ENCODE data around the gene NUS1. TPM values are rescaled to one million over a fixed set of nuclear protein-coding genes. Genes with fewer than 3 reads are reported as not detected.
A peak's percentile ranks its signal among the peaks of the same experiment; 100 is the strongest.

Gene NUS1
- total RNA-seq, 1 experiment from 2014 or later = 73.8 TPM

DNA sequence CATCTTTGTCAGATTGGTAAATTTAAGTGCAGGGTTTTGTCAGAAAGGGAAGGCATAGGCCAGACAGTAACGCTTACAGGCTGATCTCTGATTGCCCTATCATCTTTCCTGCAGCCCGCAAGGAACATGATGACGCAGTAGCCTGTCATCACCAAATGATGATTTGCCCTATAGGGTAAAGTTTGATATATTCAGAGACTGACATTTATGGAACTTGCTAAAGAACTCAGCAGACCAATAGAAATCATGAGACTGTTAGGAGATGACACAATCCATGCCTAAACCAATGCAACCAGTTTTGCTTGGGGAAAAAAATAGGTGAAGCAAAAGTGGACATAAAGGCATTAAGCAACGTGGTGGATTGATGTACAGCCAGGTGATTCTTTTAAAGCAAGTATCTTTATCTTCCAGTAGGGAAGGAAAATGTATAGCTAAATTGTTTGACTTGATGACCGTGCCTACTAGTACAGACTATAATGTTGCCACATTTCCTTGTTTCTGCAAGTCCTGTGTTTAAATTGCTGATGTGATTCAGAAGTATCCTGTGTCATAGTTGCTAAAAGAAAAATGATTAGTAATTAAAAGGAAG is 2.4 kb downstream of the NUS1 start:
- peaks cover 54% of the 10 kb centered on the region for H3K4me1 Mint-ChIP-seq
- no peak for TF ChIP-seq CREM (CRISPR knock-in tag; IDR thresholded peaks at IDR 0.05)
- no peak for TF ChIP-seq MXD4 (CRISPR knock-in tag; IDR thresholded peaks at IDR 0.05; ENCODE audit: borderline replicate concordance)
- TF ChIP-seq ZNF263 (CRISPR knock-in tag; IDR thresholded peaks at IDR 0.05; ENCODE audit: low read depth) = no peak
- no peak for TF ChIP-seq ZNF671 (CRISPR knock-in tag; IDR thresholded peaks at IDR 0.05)
- no peak for TF ChIP-seq MYBL2 (CRISPR knock-in tag; IDR thresholded peaks at IDR 0.05)
- TF ChIP-seq, protein P1, sequence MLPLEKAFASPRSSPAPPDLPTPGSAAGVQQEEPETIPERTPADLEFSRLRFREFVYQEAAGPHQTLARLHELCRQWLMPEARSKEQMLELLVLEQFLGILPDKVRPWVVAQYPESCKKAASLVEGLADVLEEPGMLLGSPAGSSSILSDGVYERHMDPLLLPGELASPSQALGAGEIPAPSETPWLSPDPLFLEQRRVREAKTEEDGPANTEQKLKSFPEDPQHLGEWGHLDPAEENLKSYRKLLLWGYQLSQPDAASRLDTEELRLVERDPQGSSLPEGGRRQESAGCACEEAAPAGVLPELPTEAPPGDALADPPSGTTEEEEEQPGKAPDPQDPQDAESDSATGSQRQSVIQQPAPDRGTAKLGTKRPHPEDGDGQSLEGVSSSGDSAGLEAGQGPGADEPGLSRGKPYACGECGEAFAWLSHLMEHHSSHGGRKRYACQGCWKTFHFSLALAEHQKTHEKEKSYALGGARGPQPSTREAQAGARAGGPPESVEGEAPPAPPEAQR (CRISPR knock-in tag; IDR thresholded peaks at IDR 0.05) = no peak
- TF ChIP-seq FOXK1 (CRISPR knock-in tag; IDR thresholded peaks at IDR 0.05) = no peak
- TF ChIP-seq, protein P2, sequence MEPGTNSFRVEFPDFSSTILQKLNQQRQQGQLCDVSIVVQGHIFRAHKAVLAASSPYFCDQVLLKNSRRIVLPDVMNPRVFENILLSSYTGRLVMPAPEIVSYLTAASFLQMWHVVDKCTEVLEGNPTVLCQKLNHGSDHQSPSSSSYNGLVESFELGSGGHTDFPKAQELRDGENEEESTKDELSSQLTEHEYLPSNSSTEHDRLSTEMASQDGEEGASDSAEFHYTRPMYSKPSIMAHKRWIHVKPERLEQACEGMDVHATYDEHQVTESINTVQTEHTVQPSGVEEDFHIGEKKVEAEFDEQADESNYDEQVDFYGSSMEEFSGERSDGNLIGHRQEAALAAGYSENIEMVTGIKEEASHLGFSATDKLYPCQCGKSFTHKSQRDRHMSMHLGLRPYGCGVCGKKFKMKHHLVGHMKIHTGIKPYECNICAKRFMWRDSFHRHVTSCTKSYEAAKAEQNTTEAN (CRISPR knock-in tag; IDR thresholded peaks at IDR 0.05) = no peak
- TF ChIP-seq, protein P3, sequence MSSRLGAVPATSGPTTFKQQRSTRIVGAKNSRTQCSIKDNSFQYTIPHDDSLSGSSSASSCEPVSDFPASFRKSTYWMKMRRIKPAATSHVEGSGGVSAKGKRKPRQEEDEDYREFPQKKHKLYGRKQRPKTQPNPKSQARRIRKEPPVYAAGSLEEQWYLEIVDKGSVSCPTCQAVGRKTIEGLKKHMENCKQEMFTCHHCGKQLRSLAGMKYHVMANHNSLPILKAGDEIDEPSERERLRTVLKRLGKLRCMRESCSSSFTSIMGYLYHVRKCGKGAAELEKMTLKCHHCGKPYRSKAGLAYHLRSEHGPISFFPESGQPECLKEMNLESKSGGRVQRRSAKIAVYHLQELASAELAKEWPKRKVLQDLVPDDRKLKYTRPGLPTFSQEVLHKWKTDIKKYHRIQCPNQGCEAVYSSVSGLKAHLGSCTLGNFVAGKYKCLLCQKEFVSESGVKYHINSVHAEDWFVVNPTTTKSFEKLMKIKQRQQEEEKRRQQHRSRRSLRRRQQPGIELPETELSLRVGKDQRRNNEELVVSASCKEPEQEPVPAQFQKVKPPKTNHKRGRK (CRISPR knock-in tag; IDR thresholded peaks at IDR 0.05; ENCODE audit: borderline replicate concordance) = no peak
- no peak for TF ChIP-seq IRF2 (CRISPR knock-in tag; IDR thresholded peaks at IDR 0.05; ENCODE audit: borderline replicate concordance, low read depth)
- TF ChIP-seq ZNF138 (CRISPR knock-in tag; conservative IDR thresholded peaks at IDR 0.05) = no peak
- TF ChIP-seq RORB (CRISPR knock-in tag; IDR thresholded peaks at IDR 0.05) = no peak
- TF ChIP-seq JUN (CRISPR knock-in tag; IDR thresholded peaks at IDR 0.05) = no peak
- no peak for TF ChIP-seq ZNF219 (CRISPR knock-in tag; IDR thresholded peaks at IDR 0.05; ENCODE audit: borderline replicate concordance)
- POLR2A ChIA-PET = no interaction called here
- peak overlapping the region; percentile 87 for H3K4me3 Mint-ChIP-seq
- peaks cover 8% of the 10 kb centered on the region; the same call in 1 of the 2 replicates for H3K36me3 Mint-ChIP-seq
- CTCF ChIA-PET = no interaction called here
- ATAC-seq = no peak
- no peaks in the 10 kb centered on the region; the same call in 1 of the 2 replicates for H3K27me3 Mint-ChIP-seq (ENCODE audit: low read depth)
- no peak for DNase-seq (ENCODE audit: low spot score)
- H3K27ac Mint-ChIP-seq = no peak overlapping the region
- H3K9me3 Mint-ChIP-seq = no peaks in the 10 kb centered on the region

DNA sequence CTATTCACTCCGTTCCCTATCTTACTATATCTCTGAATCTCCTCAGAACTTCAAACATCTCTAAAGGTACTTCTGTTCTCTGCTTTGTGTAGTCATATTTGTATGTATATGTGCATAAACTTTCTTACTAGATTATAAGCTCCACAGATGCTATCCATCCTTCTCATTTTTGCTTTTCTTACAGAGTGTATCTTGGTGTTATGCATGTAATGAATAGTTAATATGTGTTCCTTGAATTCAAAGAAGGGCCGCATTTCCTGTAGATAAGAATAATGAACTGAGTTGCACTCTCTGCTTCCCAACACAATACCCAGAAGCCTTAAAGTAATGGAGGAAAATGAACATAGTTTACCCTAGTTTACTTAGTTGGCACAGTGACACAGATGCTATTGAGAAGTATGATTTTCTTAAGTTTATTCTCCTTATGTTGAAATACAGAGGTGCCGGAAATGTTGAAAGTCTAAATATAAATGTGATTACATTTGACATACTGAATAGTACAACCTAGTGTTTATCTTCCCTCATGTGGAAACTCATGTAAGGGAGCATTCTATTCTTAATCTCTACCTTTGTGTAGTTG is 6.0 kb downstream of the NUS1 start:
- H3K4me1 Mint-ChIP-seq = peaks cover 43% of the 10 kb centered on the region
- H3K27me3 Mint-ChIP-seq (ENCODE audit: low read depth) = no peaks in the 10 kb centered on the region
- peaks cover 11% of the 10 kb centered on the region for H3K36me3 Mint-ChIP-seq
- ATAC-seq (no peak), DNase-seq (ENCODE audit: low spot score) (no peak)
- no peak for TF ChIP-seq JUN (CRISPR knock-in tag; IDR thresholded peaks at IDR 0.05)
- POLR2A ChIA-PET = no interaction called here
- no peaks in the 10 kb centered on the region for H3K9me3 Mint-ChIP-seq
- H3K4me3 Mint-ChIP-seq = no peak overlapping the region
- CTCF ChIA-PET = no interaction called here
- peak overlapping the region; percentile 29; the same call in 1 of the 2 replicates for H3K27ac Mint-ChIP-seq

DNA sequence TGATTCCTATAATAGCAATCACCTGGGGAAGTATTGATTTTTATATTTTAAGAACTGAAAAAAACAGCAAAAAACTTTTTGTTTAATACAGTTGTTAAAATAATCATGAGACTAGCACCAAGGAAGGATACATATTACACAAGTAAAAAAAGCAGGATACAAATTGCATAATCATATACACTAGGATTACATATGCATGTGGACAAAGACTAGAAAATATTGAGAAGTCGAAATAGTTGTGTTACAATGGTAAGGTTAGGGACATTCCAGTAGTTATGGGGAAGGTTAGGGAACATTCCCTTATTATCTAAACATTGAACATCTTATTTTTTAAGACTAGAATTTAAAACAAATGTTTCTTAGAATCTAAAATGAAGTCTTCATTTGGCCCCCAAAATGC is 9.5 kb downstream of the NUS1 start:
- no peak for ATAC-seq
- Mint-ChIP-seq H3K9me3 (peaks cover 5% of the 10 kb centered on the region; the same call in 1 of the 2 replicates), H3K4me3 (no peak overlapping the region), H3K36me3 (peaks cover 18% of the 10 kb centered on the region), H3K27ac (no peak overlapping the region; the same call in 1 of the 2 replicates), H3K4me1 (peaks cover 21% of the 10 kb centered on the region), H3K27me3 (ENCODE audit: low read depth) (no peaks in the 10 kb centered on the region)
- DNase-seq (ENCODE audit: low spot score) = no peak
- ChIA-PET POLR2A (no interaction called here), CTCF (no interaction called here)
- TF ChIP-seq, protein P4, sequence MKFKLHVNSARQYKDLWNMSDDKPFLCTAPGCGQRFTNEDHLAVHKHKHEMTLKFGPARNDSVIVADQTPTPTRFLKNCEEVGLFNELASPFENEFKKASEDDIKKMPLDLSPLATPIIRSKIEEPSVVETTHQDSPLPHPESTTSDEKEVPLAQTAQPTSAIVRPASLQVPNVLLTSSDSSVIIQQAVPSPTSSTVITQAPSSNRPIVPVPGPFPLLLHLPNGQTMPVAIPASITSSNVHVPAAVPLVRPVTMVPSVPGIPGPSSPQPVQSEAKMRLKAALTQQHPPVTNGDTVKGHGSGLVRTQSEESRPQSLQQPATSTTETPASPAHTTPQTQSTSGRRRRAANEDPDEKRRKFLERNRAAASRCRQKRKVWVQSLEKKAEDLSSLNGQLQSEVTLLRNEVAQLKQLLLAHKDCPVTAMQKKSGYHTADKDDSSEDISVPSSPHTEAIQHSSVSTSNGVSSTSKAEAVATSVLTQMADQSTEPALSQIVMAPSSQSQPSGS (CRISPR knock-in tag; IDR thresholded peaks at IDR 0.05; ENCODE audit: borderline replicate concordance, low read depth) = no peak
- TF ChIP-seq FOXP1 (CRISPR knock-in tag; IDR thresholded peaks at IDR 0.05; ENCODE audit: borderline replicate concordance) (no peak), NR2C2 (CRISPR knock-in tag; IDR thresholded peaks at IDR 0.05) (no peak), GABPB1 (CRISPR knock-in tag; IDR thresholded peaks at IDR 0.05) (no peak), ZNF263 (CRISPR knock-in tag; IDR thresholded peaks at IDR 0.05; ENCODE audit: low read depth) (no peak), MYBL2 (CRISPR knock-in tag; IDR thresholded peaks at IDR 0.05) (no peak), ZNF232 (CRISPR knock-in tag; IDR thresholded peaks at IDR 0.05) (no peak), JAZF1 (CRISPR knock-in tag; IDR thresholded peaks at IDR 0.05) (no peak)
- TF ChIP-seq, protein P5, sequence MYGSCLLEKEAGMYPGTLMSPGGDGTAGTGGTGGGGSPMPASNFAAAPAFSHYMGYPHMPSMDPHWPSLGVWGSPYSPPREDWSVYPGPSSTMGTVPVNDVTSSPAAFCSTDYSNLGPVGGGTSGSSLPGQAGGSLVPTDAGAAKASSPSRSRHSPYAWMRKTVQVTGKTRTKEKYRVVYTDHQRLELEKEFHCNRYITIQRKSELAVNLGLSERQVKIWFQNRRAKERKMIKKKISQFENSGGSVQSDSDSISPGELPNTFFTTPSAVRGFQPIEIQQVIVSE (CRISPR knock-in tag; IDR thresholded peaks at IDR 0.05; ENCODE audit: borderline replicate concordance) = no peak
- TF ChIP-seq, protein P6, sequence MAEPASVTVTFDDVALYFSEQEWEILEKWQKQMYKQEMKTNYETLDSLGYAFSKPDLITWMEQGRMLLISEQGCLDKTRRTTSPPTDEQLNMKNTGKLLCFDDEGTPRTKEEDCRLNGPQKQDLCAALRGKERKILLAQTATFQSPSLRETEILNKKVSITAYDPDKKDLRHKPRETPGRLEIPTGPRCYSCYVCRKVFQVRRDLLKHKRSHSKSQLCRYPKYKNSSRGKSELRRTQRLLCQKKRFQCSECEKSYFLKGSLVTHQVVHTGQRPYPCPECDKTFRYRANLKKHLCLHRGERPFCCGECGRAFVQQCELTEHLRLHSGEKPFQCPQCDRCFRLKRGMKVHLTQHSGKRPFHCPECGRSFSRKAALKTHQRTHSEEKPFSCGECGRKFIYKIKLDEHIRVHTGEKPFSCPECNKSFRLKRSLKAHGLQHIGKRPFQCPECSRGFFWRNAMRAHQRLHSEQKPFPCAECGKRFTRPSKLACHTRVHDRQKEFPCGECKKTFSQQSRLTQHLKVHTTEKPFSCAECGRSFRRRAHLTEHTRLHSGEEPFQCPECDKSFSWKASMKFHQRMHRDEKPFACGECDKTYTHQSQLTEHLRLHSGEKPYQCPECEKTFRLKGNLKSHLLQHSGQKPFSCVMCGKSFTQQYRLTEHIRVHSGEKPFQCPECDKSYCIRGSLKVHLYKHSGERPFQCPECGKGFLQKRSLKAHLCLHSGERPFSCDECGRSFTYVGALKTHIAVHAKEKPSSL (CRISPR knock-in tag; conservative IDR thresholded peaks at IDR 0.05) = no peak
- TF ChIP-seq, protein P7, sequence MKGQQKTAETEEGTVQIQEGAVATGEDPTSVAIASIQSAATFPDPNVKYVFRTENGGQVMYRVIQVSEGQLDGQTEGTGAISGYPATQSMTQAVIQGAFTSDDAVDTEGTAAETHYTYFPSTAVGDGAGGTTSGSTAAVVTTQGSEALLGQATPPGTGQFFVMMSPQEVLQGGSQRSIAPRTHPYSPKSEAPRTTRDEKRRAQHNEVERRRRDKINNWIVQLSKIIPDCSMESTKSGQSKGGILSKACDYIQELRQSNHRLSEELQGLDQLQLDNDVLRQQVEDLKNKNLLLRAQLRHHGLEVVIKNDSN (CRISPR knock-in tag; IDR thresholded peaks at IDR 0.05) = no peak

All from WTC11 (cell line).